Measurements from ENCODE around the gene CCNB1IP1. TPM values are rescaled to one million over a fixed set of nuclear protein-coding genes. Genes with fewer than 3 reads are reported as not detected.
"Not testable (repeated sequence)": the region's sequence is repeated elsewhere in the genome, so short reads cannot be mapped to it uniquely, and the experiment has no call there.

The CCNB1IP1 gene
- total and polyA plus RNA-seq, 8 donors = 17.4 to 55.3 (median 30.9) TPM

GRCh38 chr14:20345366-20345765 lies 12.3 kb upstream of the CCNB1IP1 start:
- intact Hi-C loops (cut with DNase I) = no loop called here

GRCh38 chr14:20343862-20344220 lies 10.8 kb upstream of the CCNB1IP1 start:
- DNase-seq (no peak), FAIRE-seq (no peak), ATAC-seq (no peak)
- intact Hi-C loops (cut with DNase I) = no loop called here
- H3K27me3 ChIP-seq = no peaks in the 10 kb centered on the region
- no peaks in the 10 kb centered on the region for H3K9me3 ChIP-seq
- no peak for TF ChIP-seq CTCF (IDR thresholded peaks at IDR 0.05)
- H3K4me1 ChIP-seq = peaks cover 0 to 9% (median 4%) of the 10 kb centered on the region in 3 donors
- H3K27ac ChIP-seq = peak overlapping the region; percentile 69 to 94 (median 86)
- peak overlapping the region; percentile 41 to 68 (median 60) for H3K4me3 ChIP-seq
- WGBS, 2 donors = 0% methylated on average over 3 of the region's 3 CpGs
- H3K36me3 ChIP-seq = no peaks in the 10 kb centered on the region

More at GRCh38 chr14:20345366-20345765, 12.3 kb upstream of the CCNB1IP1 start:
- TF ChIP-seq CTCF (IDR thresholded peaks at IDR 0.05) = no peak
- 82 to 93% methylated on average over 1 of the region's 1 CpG for WGBS, 2 donors
- no peak overlapping the region for H3K27ac ChIP-seq
- H3K4me1 ChIP-seq = peaks cover 0 to 9% (median 4%) of the 10 kb centered on the region in 3 donors
- DNase-seq (no peak), ATAC-seq (no peak), FAIRE-seq (no peak)
- no peaks in the 10 kb centered on the region for H3K9me3 ChIP-seq
- H3K27me3 ChIP-seq = no peaks in the 10 kb centered on the region
- H3K36me3 ChIP-seq = peaks cover 0 to under 1% (median 0%) of the 10 kb centered on the region in 3 donors
- no peak overlapping the region for H3K4me3 ChIP-seq

GRCh38 chr14:20343092-20343861 lies 10.2 kb upstream of the CCNB1IP1 start, which contains the start of gene PARP2:
PARP2 (plus strand) TSS chr14:20343635; CDS start chr14:20343642, 7 bp downstream.
- intact Hi-C loops (cut with DNase I) = no loop called here
- peak within 1 kb of the TSS; percentile 69 to 94 (median 86) for H3K27ac ChIP-seq
- WGBS, 2 donors = 0% methylated on average over 50 of the region's 50 CpGs

GRCh38 chr14:20341646-20342045 lies 8.6 kb upstream of the CCNB1IP1 start:
- DNase-seq (no peak), FAIRE-seq (no peak), ATAC-seq (no peak)
- peak overlapping the region in 2 of 4 donors; percentile 59 to 68 for H3K4me3 ChIP-seq
- peak overlapping the region; percentile 64 to 94 (median 86) for H3K27ac ChIP-seq
- TF ChIP-seq CTCF (IDR thresholded peaks at IDR 0.05) = no peak
- peaks cover 0 to 9% (median 4%) of the 10 kb centered on the region in 3 donors for H3K4me1 ChIP-seq
- intact Hi-C loops (cut with DNase I) = no loop called here
- H3K9me3 ChIP-seq = no peaks in the 10 kb centered on the region
- WGBS, 2 donors = 57 to 65% methylated on average over 2 of the region's 2 CpGs
- H3K36me3 ChIP-seq = no peaks in the 10 kb centered on the region
- H3K27me3 ChIP-seq = no peaks in the 10 kb centered on the region

More at GRCh38 chr14:20343092-20343861, 10.2 kb upstream of the CCNB1IP1 start, which contains the start of gene PARP2:
- ATAC-seq (peak; percentile 91 to 96 (median 92)), DNase-seq (peak; percentile 96 to 99 (median 97)), FAIRE-seq (peak; percentile 95)
- Histone ChIP-seq H3K27me3 (no peaks in the 10 kb centered on the region), H3K36me3 (no peaks in the 10 kb centered on the region), H3K9me3 (no peaks in the 10 kb centered on the region), H3K4me3 (peak within 1 kb of the TSS; percentile 41 to 68 (median 60)), H3K4me1 (peaks cover 0 to 9% (median 4%) of the 10 kb centered on the region in 3 donors)
- no peak for TF ChIP-seq CTCF (IDR thresholded peaks at IDR 0.05)

GRCh38 chr14:20341032-20341431 lies 8.0 kb upstream of the CCNB1IP1 start:
- H3K9me3 ChIP-seq; H3K27me3 ChIP-seq; H3K4me3 ChIP-seq; H3K27ac ChIP-seq; intact Hi-C loops (cut with DNase I); FAIRE-seq; ATAC-seq; H3K4me1 ChIP-seq; H3K36me3 ChIP-seq; DNase-seq: not testable (repeated sequence)
- 91 to 97% methylated on average over 4 of the region's 4 CpGs for WGBS, 2 donors

Data from pancreas (tissue), 10 donors.